ENCODE measurements around the gene KCNC1. TPM values are rescaled to one million over a fixed set of nuclear protein-coding genes. Genes with fewer than 3 reads are reported as not detected.

KCNC1 gene
- not detected in 2 replicates for total RNA-seq (2014; rRNA removed; shearing (Covaris generic))

- DNase-seq (ENCODE audit: low read depth): peak; percentile 38
Measured at GRCh38 chr11:17734418-17734911, at the start of gene KCNC1. Gene KCNC1 (plus strand): TSS chr11:17734781. CDS start chr11:17736003, 1,222 bp downstream.

DNA sequence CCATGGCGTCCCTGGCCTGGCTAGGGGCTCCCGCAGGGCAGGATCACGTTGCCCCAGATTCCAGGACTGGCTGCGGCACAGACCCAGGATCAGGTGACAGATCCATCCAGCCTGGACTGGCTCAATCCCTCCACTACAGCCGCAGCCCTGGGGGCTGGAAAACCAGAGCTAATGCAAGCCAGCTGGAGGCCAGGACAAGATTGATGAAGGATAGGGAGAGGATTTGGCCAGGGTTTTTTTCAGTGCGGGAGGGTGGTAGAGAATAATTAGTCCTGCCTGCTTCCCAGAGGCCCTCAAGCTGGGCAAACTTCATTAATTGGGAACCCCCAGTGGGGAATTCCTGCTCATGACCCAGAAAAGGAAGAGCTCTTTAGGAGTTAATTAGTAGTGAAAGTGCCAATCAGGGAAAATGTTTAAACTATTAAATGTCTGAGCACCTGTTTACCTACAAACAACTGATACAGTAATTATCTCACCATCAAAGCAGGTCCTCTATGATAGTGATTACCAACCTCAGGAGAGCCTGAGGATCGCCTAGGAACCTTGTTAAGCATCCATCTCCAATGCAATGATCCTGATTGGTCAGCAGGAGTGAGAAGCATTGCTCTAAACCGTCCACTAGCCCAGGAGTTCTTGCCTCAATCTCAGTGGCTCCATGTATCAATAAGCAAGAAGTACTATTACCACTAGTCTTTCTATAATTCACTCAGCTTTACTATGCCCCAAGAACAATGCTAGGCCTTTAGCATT lies 48.2 kb upstream of the KCNC1 start:
- no peak for DNase-seq (ENCODE audit: low read depth)

- DNase-seq (ENCODE audit: low read depth): no peak
Measured at GRCh38 chr11:17687946-17688670, 46.5 kb upstream of the KCNC1 start.

GRCh38 chr11:17691550-17691949 lies 43.0 kb upstream of the KCNC1 start:
- DNase-seq (ENCODE audit: low read depth): peak; percentile 30

DNA sequence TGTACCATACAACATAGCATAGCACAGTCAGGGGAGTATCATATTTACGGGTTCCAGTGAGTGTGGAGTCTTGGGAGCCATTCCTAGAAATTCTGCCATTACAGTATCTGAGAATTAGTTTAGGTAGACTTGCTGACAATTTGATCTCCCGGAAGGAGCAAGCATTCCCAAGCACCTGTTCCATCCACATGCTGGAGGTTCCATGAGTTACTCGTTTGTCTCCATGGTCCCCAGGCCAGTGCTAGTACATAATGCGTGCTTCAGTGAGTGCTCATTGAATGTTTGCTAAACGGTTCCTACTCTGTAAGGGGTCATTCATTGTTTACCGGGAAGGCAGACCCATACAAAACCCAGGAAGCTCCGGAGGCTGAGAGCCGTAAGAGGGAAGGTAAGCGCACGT lies 42.6 kb upstream of the KCNC1 start:
- no peak for DNase-seq (ENCODE audit: low read depth)

DNA sequence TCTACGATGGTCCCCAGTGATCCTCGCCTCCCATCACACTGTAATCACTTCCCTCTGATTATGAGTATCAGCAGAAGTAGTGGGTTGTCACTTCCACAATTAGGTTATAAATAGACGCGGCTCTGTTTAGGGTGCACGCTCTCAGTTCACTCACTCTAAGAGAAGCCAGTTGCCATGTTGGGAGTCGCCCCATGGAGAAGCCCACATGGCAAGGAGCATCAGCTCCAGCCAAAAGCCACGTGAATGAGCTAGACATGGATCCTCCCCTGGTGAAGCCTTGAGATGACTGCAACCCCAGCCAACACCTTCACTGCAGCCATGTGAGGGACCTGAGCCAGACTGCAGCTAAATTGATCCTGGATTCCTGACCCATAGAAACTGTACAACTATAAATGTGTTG lies 41.6 kb upstream of the KCNC1 start:
- DNase-seq (ENCODE audit: low read depth): no peak

- DNase-seq (ENCODE audit: low read depth): no peak
Measured at GRCh38 chr11:17693531-17693930, 41.0 kb upstream of the KCNC1 start.

- DNase-seq (ENCODE audit: low read depth): no peak
Measured at GRCh38 chr11:17694494-17695110, 40.0 kb upstream of the KCNC1 start.

DNA sequence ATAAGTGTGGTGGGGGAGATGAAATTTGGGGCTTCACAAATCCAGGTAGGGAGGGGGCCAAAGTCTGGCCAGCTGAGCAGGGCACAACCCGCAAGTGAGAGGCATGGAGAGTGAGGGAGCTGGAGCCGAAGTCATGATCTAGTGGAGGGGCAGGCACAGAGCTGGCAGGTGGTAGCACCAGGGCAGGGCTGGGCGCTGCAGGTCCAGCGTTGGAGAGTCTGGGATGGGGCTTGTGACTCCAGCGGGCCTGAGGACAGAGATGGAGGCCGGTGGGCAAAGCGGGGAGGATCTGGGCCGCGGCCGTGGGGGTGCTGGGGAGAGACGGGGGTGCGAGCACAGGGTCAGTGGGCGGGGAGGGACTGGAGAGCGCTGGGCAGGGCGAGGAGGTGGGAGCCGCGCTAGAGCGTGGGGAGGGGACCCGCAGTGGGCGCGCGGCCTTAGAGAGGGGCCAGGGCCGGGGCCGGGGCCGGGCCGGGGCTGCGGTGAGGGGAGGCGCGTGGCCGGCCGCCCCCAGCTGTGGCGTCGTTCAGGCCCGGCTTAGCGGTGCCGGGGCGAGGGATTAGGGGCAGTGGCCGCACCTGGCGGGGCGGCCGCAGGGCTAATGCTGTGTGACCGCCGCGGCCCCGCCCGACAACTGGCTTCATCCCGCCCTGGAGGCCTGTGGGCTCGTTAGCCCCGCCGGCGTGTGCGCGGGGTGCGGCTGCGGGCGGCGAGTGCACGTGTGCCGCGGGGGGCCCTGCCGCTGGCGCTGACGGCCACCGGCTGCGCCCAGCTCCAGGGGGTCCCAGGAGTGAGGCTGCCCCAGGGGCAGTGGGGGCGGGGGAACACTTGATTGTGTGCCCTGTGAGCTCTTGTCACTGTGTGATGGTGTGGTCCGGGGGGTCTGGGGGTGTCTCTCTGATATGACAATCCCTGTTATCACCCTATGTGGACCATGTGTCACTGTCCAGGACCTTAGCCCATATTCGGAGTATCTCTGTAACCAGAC lies 38.8 kb upstream of the KCNC1 start:
- no peak for DNase-seq (ENCODE audit: low read depth)

GRCh38 chr11:17696741-17697140 lies 37.8 kb upstream of the KCNC1 start:
- DNase-seq (ENCODE audit: low read depth): no peak

DNA sequence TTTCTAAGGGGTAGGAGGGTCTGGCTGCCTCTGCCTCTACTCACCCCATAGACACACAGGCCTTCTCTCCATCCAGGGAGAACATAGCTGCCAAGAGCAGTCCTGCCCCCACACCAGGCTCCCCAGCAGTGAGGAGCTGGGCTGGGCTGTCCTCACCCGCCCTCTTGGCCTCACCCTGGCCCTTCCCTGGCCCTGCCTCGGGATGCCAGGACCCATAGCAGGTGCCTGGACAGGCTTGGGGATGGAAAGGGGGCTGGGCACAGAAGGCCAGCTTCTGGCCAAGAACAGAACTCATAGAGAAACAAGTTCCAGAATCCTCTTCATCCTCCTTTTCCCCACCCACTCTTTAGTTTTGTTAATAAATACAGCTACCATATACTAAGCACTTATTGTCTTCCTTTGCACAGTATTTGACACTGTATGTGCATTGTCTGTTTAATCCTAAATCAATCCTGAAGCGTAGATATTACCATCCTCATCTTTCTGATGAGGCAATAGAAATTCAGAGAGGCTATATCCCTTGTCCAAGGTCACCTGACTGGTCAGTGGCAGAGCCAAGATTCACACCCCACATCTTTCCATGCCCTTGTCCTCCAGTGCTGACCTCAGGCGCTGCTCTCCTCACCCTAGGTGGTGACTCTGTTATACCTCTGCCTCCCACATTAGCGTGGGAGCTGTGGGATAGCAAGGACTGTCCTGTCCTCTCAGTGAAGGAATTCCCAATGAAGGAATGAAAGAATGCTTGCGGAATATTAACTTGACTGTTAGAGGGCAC lies 37.2 kb upstream of the KCNC1 start:
- DNase-seq (ENCODE audit: low read depth): no peak

- peak; percentile 37 for DNase-seq (ENCODE audit: low read depth)
Measured at GRCh38 chr11:17699147-17700114, 35.1 kb upstream of the KCNC1 start.

DNA sequence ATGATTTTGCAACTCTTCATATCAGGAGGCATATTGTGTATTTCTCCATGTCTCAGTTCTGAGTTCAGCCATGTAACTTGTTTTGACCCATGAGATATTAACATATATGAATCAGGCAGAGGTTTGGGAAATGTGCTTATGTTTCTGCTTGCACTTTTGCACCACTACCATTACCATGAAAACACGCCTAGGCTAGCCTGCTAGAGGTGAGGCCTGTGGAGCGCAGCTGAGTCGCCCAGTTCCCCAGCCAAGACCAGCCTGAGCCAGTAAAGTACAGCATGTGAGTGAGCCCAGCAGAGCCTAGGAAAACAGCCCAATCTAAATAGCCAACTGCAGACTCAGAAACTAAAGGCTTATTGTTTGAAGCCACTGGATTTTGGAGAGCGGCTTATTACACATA lies 33.6 kb upstream of the KCNC1 start:
- no peak for DNase-seq (ENCODE audit: low read depth)

DNA sequence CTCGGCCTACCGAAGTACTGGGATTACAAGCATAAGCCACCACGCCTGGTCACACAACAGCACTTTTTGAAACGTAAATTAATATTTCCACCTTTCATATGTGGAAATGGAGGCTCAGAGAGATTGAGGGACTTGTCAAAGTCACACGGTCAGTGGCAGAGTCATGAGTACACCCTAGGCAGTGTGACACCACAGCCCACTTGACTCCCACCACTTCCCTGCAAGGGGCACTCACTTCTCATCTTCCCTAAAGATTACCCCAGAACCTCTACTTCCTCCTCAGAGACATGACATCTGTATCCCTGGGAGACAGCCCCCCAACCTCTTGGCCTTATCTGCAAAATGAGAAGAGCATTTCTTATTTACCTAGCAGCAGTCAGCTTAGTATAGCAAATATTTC lies 31.7 kb upstream of the KCNC1 start:
- no peak for DNase-seq (ENCODE audit: low read depth)

GRCh38 chr11:17703951-17704350 lies 30.6 kb upstream of the KCNC1 start:
- DNase-seq (ENCODE audit: low read depth): no peak

DNA sequence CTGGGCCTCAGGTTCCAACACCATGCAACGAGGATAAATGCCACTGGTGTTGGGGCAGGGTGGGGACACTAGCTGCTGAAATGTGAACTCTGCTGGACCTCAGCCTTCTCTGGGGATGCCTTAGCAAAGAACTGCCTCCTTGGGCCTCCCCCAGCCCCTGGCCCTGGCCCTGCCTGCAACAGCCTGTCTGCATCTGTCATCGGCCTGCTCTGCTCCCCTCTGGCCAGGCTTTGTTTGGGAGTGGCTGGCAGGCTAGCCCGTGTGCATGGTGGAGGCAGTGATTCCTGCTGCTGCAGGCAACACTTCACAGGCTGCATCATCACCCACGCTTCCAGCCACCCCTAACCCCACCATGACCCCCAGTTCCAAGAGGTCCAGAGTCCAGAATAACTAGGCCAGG lies 26.8 kb upstream of the KCNC1 start:
- DNase-seq (ENCODE audit: low read depth): no peak

GRCh38 chr11:17711836-17712235 lies 22.7 kb upstream of the KCNC1 start:
- DNase-seq (ENCODE audit: low read depth): no peak

GRCh38 chr11:17713851-17714250 lies 20.7 kb upstream of the KCNC1 start:
- DNase-seq (ENCODE audit: low read depth): no peak

GRCh38 chr11:17714356-17714854 lies 20.2 kb upstream of the KCNC1 start:
- no peak for DNase-seq (ENCODE audit: low read depth)

Data from M059J (cell line).